Keratinocyte (primary cell): ENCODE results near the gene C4orf50. TPM values are rescaled to one million over a fixed set of nuclear protein-coding genes. Genes with fewer than 3 reads are reported as not detected.

Experiments
- DNase-seq: peaks from one replicate; pipeline ENCODE4 v3.0.0-alpha.2; 2011; ENCODE audit warnings: low read depth, missing footprints, low spot score
- FAIRE-seq: peaks from 2 replicates; lab custom pipeline; 2011; peaks lifted over from hg19 to GRCh38; lab: Jason Lieb, UNC
- H2AFZ ChIP-seq: 2 replicates; pipeline ENCODE4 v1.6.0; 2012; ENCODE audit warnings: low read length, control low read depth, inconsistent platforms; ENCODE audit not compliant: control insufficient read depth
- H3K27ac ChIP-seq: 2 replicates; pipeline ENCODE4 v1.5.1; 2011; ENCODE audit warnings: low read length; ENCODE audit not compliant: control insufficient read depth, insufficient read depth
- H3K27me3 ChIP-seq: 3 replicates; pipeline ENCODE4 v1.6.0; 2011; ENCODE audit warnings: low read length; ENCODE audit not compliant: control insufficient read depth, insufficient read depth; ENCODE audit errors: extremely low read depth
- H3K36me3 ChIP-seq, 2 experiments: 2 replicates in 1 of 2; 3 replicates in 1 of 2; pipeline ENCODE4 v1.5.1; 2011; ENCODE audit warnings: low read length in 2 of 2, mild to moderate bottlenecking in 1 of 2; ENCODE audit not compliant: control insufficient read depth in 2 of 2, insufficient read depth in 2 of 2; ENCODE audit errors: extremely low read depth in 1 of 2
- H3K4me1 ChIP-seq: 3 replicates; pipeline ENCODE4 v1.5.1; 2011; ENCODE audit warnings: low read length; ENCODE audit not compliant: control insufficient read depth, insufficient read depth; ENCODE audit errors: extremely low read depth
- H3K4me2 ChIP-seq: 3 replicates; pipeline ENCODE4 v1.6.0; 2011; ENCODE audit warnings: low read depth, low read length; ENCODE audit not compliant: control insufficient read depth, insufficient read depth; ENCODE audit errors: extremely low read depth
- H3K4me3 ChIP-seq, 3 experiments: fragments of 200-600 bp in 1 of 3; sonication (generic) in 1 of 3; 2 replicates in 2 of 3; 3 replicates in 1 of 3; pipeline ENCODE4 v1.5.1; 2011 to 2016; ENCODE audit warnings: low read length in 3 of 3, mild to moderate bottlenecking in 3 of 3, control low read depth in 2 of 3, inconsistent platforms in 1 of 3, low read depth in 1 of 3, mixed read lengths in 1 of 3, mixed run types in 1 of 3, moderate library complexity in 1 of 3; ENCODE audit not compliant: control insufficient read depth in 2 of 3, insufficient read depth in 2 of 3; ENCODE audit errors: extremely low read depth in 1 of 3
- H3K79me2 ChIP-seq: 2 replicates; pipeline ENCODE4 v1.6.0; 2012; ENCODE audit warnings: low read length; ENCODE audit not compliant: control insufficient read depth, insufficient read depth
- H3K9ac ChIP-seq: 3 replicates; pipeline ENCODE4 v1.6.0; 2011; ENCODE audit warnings: low read length; ENCODE audit not compliant: control insufficient read depth, insufficient read depth; ENCODE audit errors: extremely low read depth
- H3K9me1 ChIP-seq: 3 replicates; pipeline ENCODE4 v1.6.0; 2011; ENCODE audit warnings: low read length; ENCODE audit not compliant: control insufficient read depth, insufficient read depth; ENCODE audit errors: extremely low read depth
- H3K9me3 ChIP-seq: 2 replicates; pipeline ENCODE4 v1.5.1; 2012; ENCODE audit warnings: low read depth, low read length; ENCODE audit not compliant: control insufficient read depth
- H4K20me1 ChIP-seq: 3 replicates; pipeline ENCODE4 v1.6.0; 2011; ENCODE audit warnings: low read length; ENCODE audit not compliant: control insufficient read depth, insufficient read depth; ENCODE audit errors: extremely low read depth
- EZH2 ChIP-seq: IDR thresholded peaks from one replicate; pipeline ENCODE4 v1.6.1; 2012; ENCODE audit warnings: inconsistent platforms, mild to moderate bottlenecking, low read length, moderate library complexity
- dilution Hi-C: fragments of 300-500 bp; cut with MboI; formaldehyde crosslinking; loops from one replicate; pipeline ENCODE4 v1.7.0; 2020; ENCODE audit warnings: low sequenced_read_pairs; ENCODE audit not compliant: extremely low pct_ligation_motif_present
- polyA plus RNA-seq, 5 experiments: library from polyadenylated mRNA; depleted of rRNA in 3 of 5; stranded (reverse) in 3 of 5; stranded (forward) in 1 of 5; unstranded in 1 of 5; fragments of >200 nt; gene quantifications; 1 replicate in 1 of 5; 2 replicates in 3 of 5; 3 replicates in 1 of 5; pipeline versions ENCODE4 v1.2.1 to v1.2.3, GENCODE V29; 2011 to 2012; ENCODE audit warnings: missing spikeins in 2 of 5, low read depth in 1 of 5, low replicate concordance in 1 of 5
- TF ChIP-seq, protein P1 (sequence below), 3 experiments: IDR thresholded peaks in 1 of 3; conservative IDR thresholded peaks in 1 of 3; optimal IDR thresholded peaks in 1 of 3; 2 replicates in 2 of 3; 3 replicates in 1 of 3; pipeline versions ENCODE3 to v1.5.1; 2011; ENCODE audit warnings: low read length in 3 of 3, mild to moderate bottlenecking in 3 of 3, moderate library complexity in 2 of 3, control low read depth in 1 of 3, inconsistent platforms in 1 of 3; ENCODE audit not compliant: insufficient read depth in 2 of 3; ENCODE audit errors: extremely low read depth in 1 of 3

Gene C4orf50
- polyA plus RNA-seq, 1 donor (not counting 4 experiments of a cell fraction or from before 2014, with no cell fraction given), result not detected

DNA sequence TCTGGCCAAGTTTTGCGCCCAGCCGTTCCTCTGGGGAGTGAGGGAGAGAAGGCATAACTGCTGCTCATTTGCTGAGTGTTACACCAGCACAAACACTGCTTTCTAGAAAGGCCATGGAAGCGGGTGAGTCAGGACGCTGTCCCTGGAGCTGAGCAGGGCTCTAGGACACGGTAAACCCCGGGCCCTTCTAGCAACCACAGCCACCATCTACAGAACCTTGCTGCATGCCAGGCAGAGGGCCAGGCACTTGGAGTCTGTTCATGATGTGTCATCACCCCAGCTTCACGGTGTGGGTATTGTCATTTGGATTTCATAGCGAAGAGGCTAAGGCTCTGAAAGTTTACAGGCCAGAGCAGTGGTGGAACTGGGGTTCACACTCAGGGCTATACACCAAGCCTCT is 31.8 kb upstream of the C4orf50 start:
- no peak overlapping the region for H3K27ac ChIP-seq
- H3K36me3 ChIP-seq, result no peaks in the 10 kb centered on the region
- no peak overlapping the region for H3K9ac ChIP-seq
- H3K4me1 ChIP-seq, result no peaks in the 10 kb centered on the region
- H4K20me1 ChIP-seq, result no peaks in the 10 kb centered on the region
- no peak for TF ChIP-seq EZH2
- TF ChIP-seq, protein P1, sequence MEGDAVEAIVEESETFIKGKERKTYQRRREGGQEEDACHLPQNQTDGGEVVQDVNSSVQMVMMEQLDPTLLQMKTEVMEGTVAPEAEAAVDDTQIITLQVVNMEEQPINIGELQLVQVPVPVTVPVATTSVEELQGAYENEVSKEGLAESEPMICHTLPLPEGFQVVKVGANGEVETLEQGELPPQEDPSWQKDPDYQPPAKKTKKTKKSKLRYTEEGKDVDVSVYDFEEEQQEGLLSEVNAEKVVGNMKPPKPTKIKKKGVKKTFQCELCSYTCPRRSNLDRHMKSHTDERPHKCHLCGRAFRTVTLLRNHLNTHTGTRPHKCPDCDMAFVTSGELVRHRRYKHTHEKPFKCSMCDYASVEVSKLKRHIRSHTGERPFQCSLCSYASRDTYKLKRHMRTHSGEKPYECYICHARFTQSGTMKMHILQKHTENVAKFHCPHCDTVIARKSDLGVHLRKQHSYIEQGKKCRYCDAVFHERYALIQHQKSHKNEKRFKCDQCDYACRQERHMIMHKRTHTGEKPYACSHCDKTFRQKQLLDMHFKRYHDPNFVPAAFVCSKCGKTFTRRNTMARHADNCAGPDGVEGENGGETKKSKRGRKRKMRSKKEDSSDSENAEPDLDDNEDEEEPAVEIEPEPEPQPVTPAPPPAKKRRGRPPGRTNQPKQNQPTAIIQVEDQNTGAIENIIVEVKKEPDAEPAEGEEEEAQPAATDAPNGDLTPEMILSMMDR (optimal IDR thresholded peaks at IDR 0.05 in 1 of 3, IDR thresholded peaks at IDR 0.05 in 1 of 3, conservative IDR thresholded peaks at IDR 0.05 in 1 of 3; ENCODE audit: extremely low read depth in 1 of 3, insufficient read depth in 2 of 3, low read length in 3 of 3), result no peak
- dilution Hi-C loops, result no loop called here
- H3K4me3 ChIP-seq, result no peak overlapping the region
- H3K9me3 ChIP-seq, result no peaks in the 10 kb centered on the region
- H3K79me2 ChIP-seq, result no peaks in the 10 kb centered on the region
- no peaks in the 10 kb centered on the region for H3K27me3 ChIP-seq
- no peak for DNase-seq
- no peak overlapping the region for H2AFZ ChIP-seq
- no peak overlapping the region for H3K4me2 ChIP-seq
- no peak for FAIRE-seq
- H3K9me1 ChIP-seq, result no peaks in the 10 kb centered on the region

DNA sequence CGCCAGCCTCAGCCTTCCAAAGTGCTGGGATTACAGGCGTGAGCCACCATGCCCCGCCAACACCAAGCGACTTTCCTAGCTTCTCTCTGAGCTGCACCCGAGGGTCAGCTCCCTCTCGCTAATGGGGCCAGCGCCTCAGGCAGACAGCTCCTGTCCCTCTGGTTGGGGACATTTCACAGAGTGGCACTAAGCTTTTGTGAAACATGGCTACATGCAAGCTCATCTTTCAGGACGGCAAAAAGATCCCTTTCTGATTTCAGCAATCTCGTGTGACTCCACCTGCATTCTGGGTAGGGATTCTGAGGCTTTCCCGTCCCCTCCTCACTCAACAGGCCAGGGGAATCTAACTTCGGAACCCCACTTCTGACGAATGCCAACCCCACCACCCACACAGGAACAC is 31.0 kb upstream of the C4orf50 start:
- no peaks in the 10 kb centered on the region for H3K27me3 ChIP-seq
- TF ChIP-seq, protein P1 (optimal IDR thresholded peaks at IDR 0.05 in 1 of 3, IDR thresholded peaks at IDR 0.05 in 1 of 3, conservative IDR thresholded peaks at IDR 0.05 in 1 of 3; ENCODE audit: extremely low read depth in 1 of 3, insufficient read depth in 2 of 3, low read length in 3 of 3), result no peak
- TF ChIP-seq EZH2, result no peak
- H3K9ac ChIP-seq, result no peak overlapping the region
- no peak overlapping the region for H3K27ac ChIP-seq
- H3K4me2 ChIP-seq, result no peak overlapping the region
- H3K4me1 ChIP-seq, result no peaks in the 10 kb centered on the region
- FAIRE-seq (no peak), DNase-seq (no peak)
- no peaks in the 10 kb centered on the region for H3K9me3 ChIP-seq
- no peaks in the 10 kb centered on the region for H3K9me1 ChIP-seq
- H3K4me3 ChIP-seq, result no peak overlapping the region
- no peak overlapping the region for H2AFZ ChIP-seq
- no peaks in the 10 kb centered on the region for H4K20me1 ChIP-seq
- no peaks in the 10 kb centered on the region for H3K36me3 ChIP-seq
- dilution Hi-C loops, result no loop called here
- no peaks in the 10 kb centered on the region for H3K79me2 ChIP-seq
